ENCODE results near the gene ZNF532.

The ZNF532 gene

GRCh38 chr18:58992301-58993231, 127.9 kb downstream of the ZNF532 start:
- Histone ChIP-seq H3K27me3 (ENCODE audit: insufficient read depth, insufficient read length) (no peaks in the 10 kb centered on the region), H3K4me1 (ENCODE audit: insufficient read depth, insufficient read length) (no peaks in the 10 kb centered on the region), H3K4me3 (ENCODE audit: insufficient read length, low read depth) (no peak overlapping the region), H3K36me3 (ENCODE audit: insufficient read depth, insufficient read length, low read length) (no peaks in the 10 kb centered on the region), H3K9ac (ENCODE audit: insufficient read length, low read depth) (no peak overlapping the region), H3K9me3 (ENCODE audit: insufficient read depth, low read length) (no peaks in the 10 kb centered on the region)
- no peak for DNase-seq (ENCODE audit: low read depth, low spot score)
- TF ChIP-seq ZNF274 (IDR thresholded peaks at IDR 0.05; ENCODE audit: low read depth, low read length): no peak
- TF ChIP-seq YY1 (IDR thresholded peaks at IDR 0.05; ENCODE audit: insufficient read depth, insufficient read length): no peak
- TF ChIP-seq SUZ12 (IDR thresholded peaks at IDR 0.05; ENCODE audit: extremely low read depth, insufficient read depth, insufficient read length): no peak

GRCh38 chr18:58993260-58993659, 128.6 kb downstream of the ZNF532 start:
- Histone ChIP-seq H3K27me3 (ENCODE audit: insufficient read depth, insufficient read length) (no peaks in the 10 kb centered on the region), H3K4me3 (ENCODE audit: insufficient read length, low read depth) (no peak overlapping the region), H3K4me1 (ENCODE audit: insufficient read depth, insufficient read length) (no peaks in the 10 kb centered on the region), H3K36me3 (ENCODE audit: insufficient read depth, insufficient read length, low read length) (no peaks in the 10 kb centered on the region), H3K9me3 (ENCODE audit: insufficient read depth, low read length) (no peaks in the 10 kb centered on the region), H3K9ac (ENCODE audit: insufficient read length, low read depth) (no peak overlapping the region)
- no peak for TF ChIP-seq YY1 (IDR thresholded peaks at IDR 0.05; ENCODE audit: insufficient read depth, insufficient read length)
- TF ChIP-seq SUZ12 (IDR thresholded peaks at IDR 0.05; ENCODE audit: extremely low read depth, insufficient read depth, insufficient read length): no peak
- no peak for TF ChIP-seq ZNF274 (IDR thresholded peaks at IDR 0.05; ENCODE audit: low read depth, low read length)
- no peak for DNase-seq (ENCODE audit: low read depth, low spot score)

DNA sequence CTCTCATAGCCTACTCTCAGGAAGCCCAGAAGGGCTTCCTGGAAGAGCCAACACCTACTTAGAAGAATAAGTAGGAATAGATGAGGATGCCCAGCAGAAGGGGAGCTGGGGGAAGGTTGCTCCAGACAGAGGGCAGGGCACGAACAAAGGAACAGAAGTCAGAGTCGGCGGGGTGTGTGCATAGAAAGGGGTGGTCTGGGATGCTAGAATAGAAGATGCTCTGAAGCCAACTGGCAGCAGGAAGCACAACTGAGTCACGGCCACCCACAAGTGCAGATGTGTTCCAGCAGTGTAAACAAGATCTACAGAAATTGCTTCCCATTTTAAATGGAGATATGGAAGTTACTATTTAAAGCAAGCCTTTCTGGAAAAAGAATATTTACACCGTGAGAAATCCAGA, 131.0 kb downstream of the ZNF532 start:
- Histone ChIP-seq H3K9me3 (ENCODE audit: insufficient read depth, low read length) (no peaks in the 10 kb centered on the region), H3K9ac (ENCODE audit: insufficient read length, low read depth) (no peak overlapping the region), H3K4me3 (ENCODE audit: insufficient read length, low read depth) (no peak overlapping the region), H3K4me1 (ENCODE audit: insufficient read depth, insufficient read length) (no peaks in the 10 kb centered on the region), H3K27me3 (ENCODE audit: insufficient read depth, insufficient read length) (no peaks in the 10 kb centered on the region), H3K36me3 (ENCODE audit: insufficient read depth, insufficient read length, low read length) (no peaks in the 10 kb centered on the region)
- no peak for DNase-seq (ENCODE audit: low read depth, low spot score)
- TF ChIP-seq YY1 (IDR thresholded peaks at IDR 0.05; ENCODE audit: insufficient read depth, insufficient read length) (no peak), SUZ12 (IDR thresholded peaks at IDR 0.05; ENCODE audit: extremely low read depth, insufficient read depth, insufficient read length) (no peak), ZNF274 (IDR thresholded peaks at IDR 0.05; ENCODE audit: low read depth, low read length) (no peak)

- no peak for TF ChIP-seq SUZ12 (IDR thresholded peaks at IDR 0.05; ENCODE audit: extremely low read depth, insufficient read depth, insufficient read length)
- no peak for TF ChIP-seq YY1 (IDR thresholded peaks at IDR 0.05; ENCODE audit: insufficient read depth, insufficient read length)
- no peak for TF ChIP-seq ZNF274 (IDR thresholded peaks at IDR 0.05; ENCODE audit: low read depth, low read length)
- no peaks in the 10 kb centered on the region for H3K4me1 ChIP-seq (ENCODE audit: insufficient read depth, insufficient read length)
- no peak for DNase-seq (ENCODE audit: low read depth, low spot score)
- no peaks in the 10 kb centered on the region for H3K36me3 ChIP-seq (ENCODE audit: insufficient read depth, insufficient read length, low read length)
- H3K4me3 ChIP-seq (ENCODE audit: insufficient read length, low read depth): no peak overlapping the region
- H3K9ac ChIP-seq (ENCODE audit: insufficient read length, low read depth): no peak overlapping the region
- no peaks in the 10 kb centered on the region for H3K9me3 ChIP-seq (ENCODE audit: insufficient read depth, low read length)
- no peaks in the 10 kb centered on the region for H3K27me3 ChIP-seq (ENCODE audit: insufficient read depth, insufficient read length)
Observed at GRCh38 chr18:58996131-58996641, 131.5 kb downstream of the ZNF532 start.

DNA sequence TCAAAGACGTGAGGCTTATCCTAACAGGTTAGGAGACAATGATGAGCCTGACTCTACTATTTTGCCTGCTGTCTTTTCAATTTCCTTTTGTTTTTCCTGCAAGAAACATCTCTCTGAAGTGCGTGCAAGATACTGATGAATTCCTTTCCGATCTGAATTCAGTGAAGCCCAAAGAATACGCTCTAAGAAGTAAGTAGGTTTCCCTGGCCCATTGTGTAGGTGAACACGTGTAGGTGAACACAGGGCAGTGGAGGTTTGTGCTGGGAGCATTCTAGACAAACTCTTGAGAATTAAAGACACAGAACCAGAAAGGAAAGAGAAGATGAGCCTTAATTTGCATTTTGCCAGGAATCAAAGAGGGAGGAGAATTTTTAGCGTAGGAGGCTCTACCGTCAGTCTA, 132.0 kb downstream of the ZNF532 start:
- Histone ChIP-seq H3K9ac (ENCODE audit: insufficient read length, low read depth) (no peak overlapping the region), H3K36me3 (ENCODE audit: insufficient read depth, insufficient read length, low read length) (no peaks in the 10 kb centered on the region), H3K4me3 (ENCODE audit: insufficient read length, low read depth) (no peak overlapping the region), H3K27me3 (ENCODE audit: insufficient read depth, insufficient read length) (no peaks in the 10 kb centered on the region), H3K4me1 (ENCODE audit: insufficient read depth, insufficient read length) (no peaks in the 10 kb centered on the region), H3K9me3 (ENCODE audit: insufficient read depth, low read length) (no peaks in the 10 kb centered on the region)
- no peak for TF ChIP-seq ZNF274 (IDR thresholded peaks at IDR 0.05; ENCODE audit: low read depth, low read length)
- TF ChIP-seq YY1 (IDR thresholded peaks at IDR 0.05; ENCODE audit: insufficient read depth, insufficient read length): no peak
- TF ChIP-seq SUZ12 (IDR thresholded peaks at IDR 0.05; ENCODE audit: extremely low read depth, insufficient read depth, insufficient read length): no peak
- DNase-seq (ENCODE audit: low read depth, low spot score): no peak

DNA sequence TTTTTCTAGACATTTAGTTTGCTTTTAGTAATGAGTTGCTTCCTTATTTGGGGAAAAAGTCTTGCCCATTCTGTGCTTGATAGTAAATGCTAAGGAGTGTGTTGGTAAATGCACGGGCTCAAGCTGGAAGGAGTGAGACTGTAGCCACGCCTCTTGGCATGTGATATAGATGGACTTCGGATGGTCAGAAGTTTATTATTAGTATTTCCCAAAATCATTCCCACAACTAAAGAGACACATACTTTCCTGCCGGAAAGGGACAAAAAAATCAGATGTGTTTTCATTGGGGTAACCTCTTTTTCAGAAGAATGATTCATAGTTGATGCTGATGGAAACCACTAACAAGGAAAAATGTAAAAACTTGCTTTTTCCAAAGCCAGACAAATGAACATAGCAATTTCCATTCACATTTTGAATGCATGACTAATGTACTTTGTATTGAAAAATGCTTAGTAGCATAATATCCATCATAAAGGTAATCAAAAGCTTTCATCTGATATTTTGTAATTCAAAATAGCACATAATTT, 133.2 kb downstream of the ZNF532 start:
- H3K27me3 ChIP-seq (ENCODE audit: insufficient read depth, insufficient read length): no peaks in the 10 kb centered on the region
- TF ChIP-seq YY1 (IDR thresholded peaks at IDR 0.05; ENCODE audit: insufficient read depth, insufficient read length) (no peak), ZNF274 (IDR thresholded peaks at IDR 0.05; ENCODE audit: low read depth, low read length) (no peak), SUZ12 (IDR thresholded peaks at IDR 0.05; ENCODE audit: extremely low read depth, insufficient read depth, insufficient read length) (no peak)
- H3K9ac ChIP-seq (ENCODE audit: insufficient read length, low read depth): no peak overlapping the region
- H3K9me3 ChIP-seq (ENCODE audit: insufficient read depth, low read length): no peaks in the 10 kb centered on the region
- H3K36me3 ChIP-seq (ENCODE audit: insufficient read depth, insufficient read length, low read length): no peaks in the 10 kb centered on the region
- no peak overlapping the region for H3K4me3 ChIP-seq (ENCODE audit: insufficient read length, low read depth)
- no peaks in the 10 kb centered on the region for H3K4me1 ChIP-seq (ENCODE audit: insufficient read depth, insufficient read length)
- no peak for DNase-seq (ENCODE audit: low read depth, low spot score)

Measured in NT2/D1 (cell line).